ENCODE results near the gene PDXP. TPM values are rescaled to one million over a fixed set of nuclear protein-coding genes. Genes with fewer than 3 reads are reported as not detected.

Gene PDXP
- total RNA-seq, 1 experiment from 2014 or later: 10.5 TPM

- intact Hi-C loops (cut with micrococcal nuclease): no loop called here
- CTCF ChIA-PET: interaction anchor here (1.0 to 10.9 kb wide), 5 partner anchors 9 to 47 kb away, joined by 3 to 112 read pairs (median 4); no protein-coding TSS in a partner anchor
- DNase-seq (ENCODE audit: unreplicated experiment): no peak
- BruUV-seq (replicated peaks): no TSS peak
- Mint-ChIP-seq H3K36me3 (ENCODE audit: insufficient read depth, unreplicated experiment) (peaks cover 5% of the 10 kb centered on the region), H3K27me3 (ENCODE audit: insufficient read depth, unreplicated experiment) (no peaks in the 10 kb centered on the region), H3K9me3 (ENCODE audit: unreplicated experiment) (no peaks in the 10 kb centered on the region), H3K27ac (ENCODE audit: low read depth, unreplicated experiment) (peak overlapping the region; percentile 25), H3K4me3 (ENCODE audit: unreplicated experiment) (no peak overlapping the region), H3K4me1 (ENCODE audit: insufficient read depth, unreplicated experiment) (no peaks in the 10 kb centered on the region)
- POLR2A ChIA-PET: interaction anchor here (1.5 kb wide), 1 partner anchor 9 kb away, joined by 4 read pairs; no protein-coding TSS in a partner anchor
- TF ChIP-seq, protein P1, sequence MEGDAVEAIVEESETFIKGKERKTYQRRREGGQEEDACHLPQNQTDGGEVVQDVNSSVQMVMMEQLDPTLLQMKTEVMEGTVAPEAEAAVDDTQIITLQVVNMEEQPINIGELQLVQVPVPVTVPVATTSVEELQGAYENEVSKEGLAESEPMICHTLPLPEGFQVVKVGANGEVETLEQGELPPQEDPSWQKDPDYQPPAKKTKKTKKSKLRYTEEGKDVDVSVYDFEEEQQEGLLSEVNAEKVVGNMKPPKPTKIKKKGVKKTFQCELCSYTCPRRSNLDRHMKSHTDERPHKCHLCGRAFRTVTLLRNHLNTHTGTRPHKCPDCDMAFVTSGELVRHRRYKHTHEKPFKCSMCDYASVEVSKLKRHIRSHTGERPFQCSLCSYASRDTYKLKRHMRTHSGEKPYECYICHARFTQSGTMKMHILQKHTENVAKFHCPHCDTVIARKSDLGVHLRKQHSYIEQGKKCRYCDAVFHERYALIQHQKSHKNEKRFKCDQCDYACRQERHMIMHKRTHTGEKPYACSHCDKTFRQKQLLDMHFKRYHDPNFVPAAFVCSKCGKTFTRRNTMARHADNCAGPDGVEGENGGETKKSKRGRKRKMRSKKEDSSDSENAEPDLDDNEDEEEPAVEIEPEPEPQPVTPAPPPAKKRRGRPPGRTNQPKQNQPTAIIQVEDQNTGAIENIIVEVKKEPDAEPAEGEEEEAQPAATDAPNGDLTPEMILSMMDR (IDR thresholded peaks at IDR 0.05; ENCODE audit: unreplicated experiment): no peak
Observed at GRCh38 chr22:37634417-37634924, 24.1 kb upstream of the PDXP start.

DNA sequence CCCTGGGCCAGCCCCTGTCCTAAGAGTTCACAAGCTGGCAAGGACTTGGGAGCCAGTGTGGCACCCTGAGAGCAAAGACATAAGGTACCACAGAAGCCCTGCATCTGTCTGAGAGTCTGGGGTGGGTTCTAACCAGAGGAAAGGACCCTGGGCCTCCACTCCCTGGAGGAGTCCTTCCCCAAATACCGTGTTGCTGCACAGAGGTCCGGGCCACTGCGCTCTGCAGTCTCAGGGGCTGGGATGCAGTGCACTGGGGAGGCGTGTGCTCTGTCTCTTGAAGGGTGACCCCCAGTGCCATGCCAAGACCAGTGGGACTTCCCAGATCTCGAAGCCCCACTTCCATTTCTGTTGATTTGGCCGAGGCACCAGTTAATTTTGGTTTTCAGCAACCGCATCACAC lies 23.4 kb upstream of the PDXP start:
- Mint-ChIP-seq H3K27me3 (ENCODE audit: insufficient read depth, unreplicated experiment) (no peaks in the 10 kb centered on the region), H3K9me3 (ENCODE audit: unreplicated experiment) (no peaks in the 10 kb centered on the region), H3K27ac (ENCODE audit: low read depth, unreplicated experiment) (no peak overlapping the region), H3K4me3 (ENCODE audit: unreplicated experiment) (no peak overlapping the region), H3K36me3 (ENCODE audit: insufficient read depth, unreplicated experiment) (peaks cover 5% of the 10 kb centered on the region), H3K4me1 (ENCODE audit: insufficient read depth, unreplicated experiment) (no peaks in the 10 kb centered on the region)
- DNase-seq (ENCODE audit: unreplicated experiment): no peak
- ChIA-PET POLR2A (interaction anchor here (1.3 to 1.5 kb wide), 2 partner anchors 8 to 16 kb away, joined by 4 read pairs; no protein-coding TSS in a partner anchor), CTCF (interaction anchor here (0.6 to 10.9 kb wide), 5 partner anchors 8 to 273 kb away, joined by 3 to 112 read pairs (median 4); no protein-coding TSS in a partner anchor)
- no TSS peak for BruUV-seq (replicated peaks)
- TF ChIP-seq, protein P1 (IDR thresholded peaks at IDR 0.05; ENCODE audit: unreplicated experiment): no peak
- intact Hi-C loops (cut with micrococcal nuclease): no loop called here

GRCh38 chr22:37636186-37636948 lies 22.2 kb upstream of the PDXP start:
- H3K9me3 Mint-ChIP-seq (ENCODE audit: unreplicated experiment): no peaks in the 10 kb centered on the region
- no peaks in the 10 kb centered on the region for H3K4me1 Mint-ChIP-seq (ENCODE audit: insufficient read depth, unreplicated experiment)
- H3K27me3 Mint-ChIP-seq (ENCODE audit: insufficient read depth, unreplicated experiment): no peaks in the 10 kb centered on the region
- H3K36me3 Mint-ChIP-seq (ENCODE audit: insufficient read depth, unreplicated experiment): peaks cover 5% of the 10 kb centered on the region
- TF ChIP-seq, protein P1 (IDR thresholded peaks at IDR 0.05; ENCODE audit: unreplicated experiment): no peak
- DNase-seq (ENCODE audit: unreplicated experiment): no peak
- intact Hi-C loops (cut with micrococcal nuclease): no loop called here
- no TSS peak for BruUV-seq (replicated peaks)
- no peak overlapping the region for H3K27ac Mint-ChIP-seq (ENCODE audit: low read depth, unreplicated experiment)
- H3K4me3 Mint-ChIP-seq (ENCODE audit: unreplicated experiment): no peak overlapping the region
- POLR2A ChIA-PET: interaction anchor here (0.6 to 1.5 kb wide), 5 partner anchors 9 to 131 kb away, joined by 3 to 7 read pairs (median 4); partner anchors contain the start of gene PDXP
- CTCF ChIA-PET: interaction anchor here (0.5 to 1.4 kb wide), 7 partner anchors 11 to 227 kb away, joined by 3 to 7 read pairs (median 4); partner anchors contain the start of gene GGA1

GRCh38 chr22:37636949-37637273 lies 21.6 kb upstream of the PDXP start:
- ChIA-PET POLR2A (interaction anchor here (0.6 to 1.5 kb wide), 5 partner anchors 9 to 132 kb away, joined by 3 to 7 read pairs (median 4); partner anchors contain the start of gene PDXP), CTCF (interaction anchor here (0.8 to 1.8 kb wide), 6 partner anchors 12 to 227 kb away, joined by 3 to 7 read pairs (median 4); partner anchors contain the start of gene GGA1)
- Mint-ChIP-seq H3K4me1 (ENCODE audit: insufficient read depth, unreplicated experiment) (no peaks in the 10 kb centered on the region), H3K9me3 (ENCODE audit: unreplicated experiment) (no peaks in the 10 kb centered on the region), H3K27me3 (ENCODE audit: insufficient read depth, unreplicated experiment) (no peaks in the 10 kb centered on the region), H3K27ac (ENCODE audit: low read depth, unreplicated experiment) (no peak overlapping the region), H3K4me3 (ENCODE audit: unreplicated experiment) (no peak overlapping the region), H3K36me3 (ENCODE audit: insufficient read depth, unreplicated experiment) (peaks cover 1% of the 10 kb centered on the region)
- intact Hi-C loops (cut with micrococcal nuclease): no loop called here
- TF ChIP-seq, protein P1 (IDR thresholded peaks at IDR 0.05; ENCODE audit: unreplicated experiment): no peak
- no peak for DNase-seq (ENCODE audit: unreplicated experiment)
- no TSS peak for BruUV-seq (replicated peaks)
